T-helper 1 cell treated with Interleukin-12 subunit alpha and Interleukin-12 subunit beta and Interleukin-4 antibody, amounts not matched to agents 30 μg/mL and 1 μg/mL, for 36 hours (primary cell): ENCODE measurements around the gene SLC9A7.

ENCODE experiments used
- H3K27ac Mint-ChIP-seq: one replicate; pipeline ENCODE4 v1.8.0; 2021; ENCODE audit warnings: mild to moderate bottlenecking, mixed read lengths
- H3K27me3 Mint-ChIP-seq: one replicate; pipeline ENCODE4 v1.8.0; 2021; ENCODE audit warnings: low read depth, mixed read lengths
- H3K36me3 Mint-ChIP-seq: one replicate; pipeline ENCODE4 v1.8.0; 2021; ENCODE audit warnings: low read depth, mixed read lengths
- H3K4me1 Mint-ChIP-seq: one replicate; pipeline ENCODE4 v1.8.0; 2021; ENCODE audit warnings: low read depth, mixed read lengths
- H3K4me3 Mint-ChIP-seq: one replicate; pipeline ENCODE4 v1.8.0; 2021; ENCODE audit warnings: mild to moderate bottlenecking, moderate library complexity, mixed read lengths
- H3K9me3 Mint-ChIP-seq: one replicate; pipeline ENCODE4 v1.8.0; 2021; ENCODE audit warnings: mixed read lengths

Gene SLC9A7

DNA sequence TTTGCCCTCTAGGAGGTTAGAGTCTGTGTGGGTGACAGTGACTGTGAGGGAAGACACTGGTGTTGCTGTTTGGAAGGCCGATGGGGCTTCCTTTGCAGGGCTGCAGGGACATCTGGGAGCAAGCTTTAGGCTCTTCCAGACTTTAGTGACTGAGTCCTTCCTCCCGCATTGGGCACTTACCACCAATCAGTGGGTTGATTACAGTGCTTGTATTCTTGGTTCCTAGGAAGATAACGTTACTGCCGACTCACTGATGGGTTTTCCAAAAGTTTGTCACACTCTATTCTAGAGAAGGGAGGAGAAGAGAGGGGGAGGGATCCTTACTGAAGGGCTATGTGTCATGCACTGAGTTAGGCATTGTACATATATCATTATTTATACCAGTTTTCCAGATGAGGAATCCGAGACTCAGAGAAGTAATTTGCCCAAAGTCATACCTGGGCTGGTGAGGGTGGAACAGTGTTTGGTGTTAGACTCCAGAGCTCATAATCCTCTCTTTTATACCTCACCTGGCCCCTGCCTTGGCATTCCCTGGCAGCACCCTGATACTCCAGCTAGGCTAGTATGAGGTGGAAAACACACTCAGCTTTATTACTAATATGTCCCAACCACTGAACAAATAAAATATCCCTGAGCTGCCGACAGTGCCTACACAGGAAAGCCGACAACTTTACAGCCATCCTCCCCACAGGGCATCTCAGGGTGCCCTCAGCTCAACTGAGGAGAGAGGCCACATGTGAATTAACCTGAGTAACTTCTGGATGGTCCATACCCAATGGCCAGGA, 181.5 kb downstream of the SLC9A7 start:
- H3K27ac Mint-ChIP-seq, result no peak overlapping the region
- peaks cover 13% of the 10 kb centered on the region for H3K36me3 Mint-ChIP-seq

DNA sequence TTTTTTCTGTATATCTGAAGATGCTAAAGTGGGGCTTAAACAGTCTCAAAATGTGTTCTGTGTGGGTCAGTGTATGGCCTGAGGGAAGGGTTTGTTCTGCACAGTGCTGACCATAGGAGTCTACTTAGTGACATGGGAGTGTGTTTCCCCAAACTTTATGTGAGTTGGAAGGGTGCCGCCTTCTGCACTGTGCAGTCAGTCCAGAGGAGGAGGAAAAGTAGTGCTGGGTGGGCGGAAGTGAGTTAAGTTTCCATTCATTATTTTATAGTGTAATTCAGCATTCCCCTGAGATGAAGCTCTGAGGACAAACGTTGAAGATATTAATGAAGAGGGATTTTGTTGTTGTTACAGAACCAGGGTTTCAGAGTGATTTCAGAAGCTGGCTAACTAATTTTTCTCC, 182.5 kb downstream of the SLC9A7 start:
- H3K9me3 Mint-ChIP-seq, result no peaks in the 10 kb centered on the region
- peaks cover 38% of the 10 kb centered on the region for H3K4me1 Mint-ChIP-seq
- peaks cover 13% of the 10 kb centered on the region for H3K36me3 Mint-ChIP-seq
- H3K27ac Mint-ChIP-seq, result no peak overlapping the region
- H3K27me3 Mint-ChIP-seq, result no peaks in the 10 kb centered on the region
- peak overlapping the region; percentile 78 for H3K4me3 Mint-ChIP-seq

More for the DNA sequence above, 181.5 kb downstream of the SLC9A7 start:
- peak overlapping the region; percentile 61 for H3K4me3 Mint-ChIP-seq
- H3K27me3 Mint-ChIP-seq, result no peaks in the 10 kb centered on the region
- H3K9me3 Mint-ChIP-seq, result no peaks in the 10 kb centered on the region
- peaks cover 29% of the 10 kb centered on the region for H3K4me1 Mint-ChIP-seq

DNA sequence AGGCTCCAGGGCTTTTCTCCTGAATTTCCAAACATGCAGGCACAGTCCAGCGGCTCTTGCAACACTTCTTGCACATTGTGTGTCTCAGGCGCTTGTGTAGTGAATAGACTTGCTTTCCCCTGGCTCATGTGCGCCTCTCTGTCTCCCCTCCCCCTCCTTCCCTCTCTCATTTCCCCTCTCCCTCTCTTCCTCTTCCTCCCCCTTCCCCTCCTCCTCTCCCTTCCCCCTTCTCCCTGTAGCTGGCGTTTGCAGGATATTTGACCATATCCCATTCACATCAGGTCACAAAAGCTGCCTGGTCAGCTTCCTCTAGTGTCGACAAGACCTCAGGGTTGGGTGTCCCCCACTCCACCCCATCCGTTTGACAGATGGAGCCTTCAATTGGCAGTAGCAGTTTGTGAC, 182.9 kb downstream of the SLC9A7 start:
- Mint-ChIP-seq H3K27ac (no peak overlapping the region), H3K9me3 (no peaks in the 10 kb centered on the region), H3K27me3 (no peaks in the 10 kb centered on the region), H3K36me3 (peaks cover 13% of the 10 kb centered on the region), H3K4me1 (peaks cover 38% of the 10 kb centered on the region), H3K4me3 (peak overlapping the region; percentile 78)

DNA sequence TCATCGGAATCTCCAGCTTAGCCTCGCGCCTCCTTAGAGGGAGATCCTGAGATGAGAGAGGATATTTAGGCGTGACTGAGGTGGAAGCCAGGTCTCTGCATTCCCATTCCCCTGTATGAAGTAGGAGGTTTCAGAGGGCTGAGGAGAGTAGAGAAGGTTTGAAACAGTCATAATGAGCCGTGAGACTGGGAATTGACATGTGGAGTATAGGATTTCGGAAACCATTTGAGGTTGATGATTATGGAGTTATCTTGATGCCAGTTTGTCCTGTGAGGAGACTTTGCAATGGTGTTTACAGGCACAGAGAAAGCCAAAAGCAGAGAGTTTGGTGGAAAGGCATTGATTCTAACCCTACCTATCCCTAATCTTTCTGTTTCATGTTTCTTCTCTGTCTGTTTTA, 183.3 kb downstream of the SLC9A7 start:
- Mint-ChIP-seq H3K9me3 (no peaks in the 10 kb centered on the region), H3K4me3 (peak overlapping the region; percentile 78), H3K27ac (no peak overlapping the region), H3K4me1 (peaks cover 38% of the 10 kb centered on the region), H3K27me3 (no peaks in the 10 kb centered on the region), H3K36me3 (peaks cover 13% of the 10 kb centered on the region)

DNA sequence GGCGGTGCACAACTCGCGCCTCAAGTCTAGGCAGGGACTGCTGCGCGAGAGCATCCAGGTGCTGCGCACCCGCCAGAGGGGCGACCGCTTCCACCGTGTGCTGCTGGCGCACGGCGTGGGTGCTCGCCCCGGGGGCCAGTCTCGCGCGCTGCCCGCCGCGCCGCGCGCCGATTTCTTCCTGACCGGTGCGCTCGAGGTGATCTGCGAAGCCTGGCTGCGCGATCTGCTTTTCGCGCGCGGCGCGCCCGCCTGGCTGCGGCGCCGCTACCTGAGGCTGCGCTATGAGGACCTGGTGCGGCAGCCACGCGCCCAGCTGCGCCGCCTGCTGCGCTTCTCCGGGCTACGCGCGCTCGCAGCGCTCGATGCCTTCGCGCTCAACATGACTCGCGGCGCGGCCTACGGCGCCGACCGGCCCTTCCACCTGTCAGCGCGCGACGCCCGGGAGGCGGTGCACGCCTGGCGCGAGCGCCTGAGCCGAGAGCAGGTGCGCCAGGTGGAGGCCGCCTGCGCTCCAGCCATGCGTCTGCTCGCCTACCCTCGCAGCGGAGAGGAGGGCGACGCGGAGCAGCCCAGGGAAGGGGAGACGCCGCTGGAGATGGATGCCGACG, 184.0 kb downstream of the SLC9A7 start:
- Mint-ChIP-seq H3K27ac (peak overlapping the region; percentile 45), H3K36me3 (peaks cover 13% of the 10 kb centered on the region), H3K27me3 (no peaks in the 10 kb centered on the region), H3K4me3 (peak overlapping the region; percentile 71), H3K9me3 (no peaks in the 10 kb centered on the region), H3K4me1 (peaks cover 38% of the 10 kb centered on the region)

DNA sequence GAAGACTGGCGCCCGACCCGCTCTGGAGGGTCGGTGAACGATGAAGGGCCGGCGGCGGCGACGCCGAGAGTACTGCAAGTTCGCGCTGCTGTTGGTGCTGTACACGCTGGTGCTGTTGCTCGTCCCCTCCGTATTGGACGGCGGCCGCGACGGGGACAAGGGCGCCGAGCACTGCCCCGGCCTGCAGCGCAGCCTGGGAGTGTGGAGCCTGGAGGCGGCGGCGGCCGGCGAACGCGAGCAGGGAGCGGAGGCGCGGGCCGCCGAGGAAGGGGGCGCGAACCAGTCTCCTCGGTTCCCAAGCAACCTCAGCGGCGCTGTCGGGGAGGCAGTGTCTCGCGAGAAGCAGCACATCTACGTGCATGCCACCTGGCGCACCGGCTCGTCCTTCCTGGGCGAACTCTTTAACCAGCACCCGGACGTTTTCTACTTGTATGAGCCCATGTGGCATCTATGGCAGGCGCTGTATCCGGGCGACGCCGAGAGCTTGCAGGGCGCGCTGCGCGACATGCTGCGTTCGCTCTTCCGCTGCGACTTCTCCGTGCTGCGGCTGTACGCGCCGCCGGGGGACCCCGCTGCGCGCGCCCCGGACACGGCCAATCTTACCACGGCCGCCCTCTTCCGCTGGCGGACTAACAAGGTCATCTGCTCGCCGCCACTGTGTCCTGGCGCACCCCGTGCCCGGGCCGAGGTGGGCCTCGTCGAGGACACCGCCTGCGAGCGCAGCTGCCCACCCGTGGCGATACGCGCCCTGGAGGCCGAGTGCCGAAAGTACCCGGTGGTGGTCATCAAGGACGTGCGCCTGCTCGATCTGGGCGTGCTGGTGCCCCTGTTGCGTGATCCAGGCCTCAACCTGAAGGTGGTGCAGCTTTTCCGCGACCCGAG, 184.8 kb downstream of the SLC9A7 start:
- peaks cover 9% of the 10 kb centered on the region for H3K36me3 Mint-ChIP-seq
- no peaks in the 10 kb centered on the region for H3K27me3 Mint-ChIP-seq
- peak overlapping the region; percentile 71 for H3K4me3 Mint-ChIP-seq
- H3K4me1 Mint-ChIP-seq, result peaks cover 33% of the 10 kb centered on the region
- H3K27ac Mint-ChIP-seq, result peak overlapping the region; percentile 45
- no peaks in the 10 kb centered on the region for H3K9me3 Mint-ChIP-seq

DNA sequence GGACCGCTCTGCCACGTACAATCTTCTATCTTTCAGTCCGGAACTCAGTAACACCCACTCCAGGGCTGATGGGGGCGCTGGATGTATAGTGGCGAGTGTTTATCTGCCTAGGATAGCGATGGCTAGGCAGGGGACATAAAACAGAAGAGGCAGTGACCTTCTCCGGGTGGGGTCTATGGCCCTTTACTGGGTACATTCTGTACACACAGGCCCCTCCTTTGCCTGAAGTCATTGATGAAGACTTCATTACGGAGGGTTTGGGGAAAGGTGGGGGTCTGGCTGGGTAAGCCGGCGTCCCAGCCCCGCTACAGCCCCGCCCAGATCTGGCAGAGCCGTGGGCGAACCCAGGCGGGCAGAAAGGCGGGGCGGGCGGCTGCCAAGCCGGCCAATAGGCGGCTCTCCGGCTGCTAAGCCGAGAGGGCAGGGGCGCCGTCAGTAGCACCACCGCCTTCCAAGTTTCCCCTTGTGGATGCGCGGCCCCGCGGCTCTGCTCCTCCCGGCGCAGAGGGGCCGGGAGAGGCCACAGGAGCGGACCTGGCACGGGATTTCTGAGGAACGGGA, 185.5 kb downstream of the SLC9A7 start, which contains the start of gene CHST7:
TSS of gene CHST7 (plus strand) at position 435 of the 561 bp plus-strand sequence. CDS start 167 bp downstream, outside the sequence.
- Mint-ChIP-seq H3K4me1 (peaks cover 33% of the 10 kb centered on the region), H3K36me3 (peaks cover 9% of the 10 kb centered on the region), H3K9me3 (no peaks in the 10 kb centered on the region), H3K27ac (peak within 1 kb of the TSS; percentile 81), H3K4me3 (peak within 1 kb of the TSS; percentile 71), H3K27me3 (no peaks in the 10 kb centered on the region)

DNA sequence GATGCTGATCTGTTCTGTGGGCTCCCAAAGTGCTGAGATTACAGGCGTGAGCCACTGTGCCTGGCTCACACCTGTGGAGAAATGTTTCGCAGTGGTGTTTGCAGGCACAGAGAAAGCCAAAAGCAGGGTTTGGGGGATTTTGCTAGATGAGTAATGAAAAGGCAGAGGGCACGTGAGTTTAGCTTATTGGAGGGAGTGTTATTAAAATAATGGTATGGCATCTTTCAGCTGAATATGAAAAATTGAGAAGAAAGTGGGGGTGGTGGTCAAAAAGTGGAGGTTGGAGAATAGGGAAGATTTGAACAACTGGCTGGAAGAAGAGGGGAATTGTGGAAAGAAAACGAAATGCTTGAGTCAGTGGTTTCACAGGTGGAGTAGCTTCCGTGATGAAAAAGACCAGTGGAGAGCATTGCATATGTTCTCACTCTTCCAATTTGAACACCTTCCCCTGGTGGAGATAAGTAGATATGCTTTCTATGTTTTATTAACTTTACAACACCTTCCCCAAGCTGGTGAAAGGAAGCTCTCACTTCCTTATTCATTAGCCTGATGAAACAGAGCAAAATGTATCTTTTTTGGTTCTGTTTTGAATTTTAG, 186.5 kb downstream of the SLC9A7 start:
- Mint-ChIP-seq H3K4me3 (peak overlapping the region; percentile 71), H3K9me3 (no peaks in the 10 kb centered on the region), H3K36me3 (peaks cover 4% of the 10 kb centered on the region), H3K4me1 (peaks cover 29% of the 10 kb centered on the region), H3K27ac (peak overlapping the region; percentile 81), H3K27me3 (no peaks in the 10 kb centered on the region)

DNA sequence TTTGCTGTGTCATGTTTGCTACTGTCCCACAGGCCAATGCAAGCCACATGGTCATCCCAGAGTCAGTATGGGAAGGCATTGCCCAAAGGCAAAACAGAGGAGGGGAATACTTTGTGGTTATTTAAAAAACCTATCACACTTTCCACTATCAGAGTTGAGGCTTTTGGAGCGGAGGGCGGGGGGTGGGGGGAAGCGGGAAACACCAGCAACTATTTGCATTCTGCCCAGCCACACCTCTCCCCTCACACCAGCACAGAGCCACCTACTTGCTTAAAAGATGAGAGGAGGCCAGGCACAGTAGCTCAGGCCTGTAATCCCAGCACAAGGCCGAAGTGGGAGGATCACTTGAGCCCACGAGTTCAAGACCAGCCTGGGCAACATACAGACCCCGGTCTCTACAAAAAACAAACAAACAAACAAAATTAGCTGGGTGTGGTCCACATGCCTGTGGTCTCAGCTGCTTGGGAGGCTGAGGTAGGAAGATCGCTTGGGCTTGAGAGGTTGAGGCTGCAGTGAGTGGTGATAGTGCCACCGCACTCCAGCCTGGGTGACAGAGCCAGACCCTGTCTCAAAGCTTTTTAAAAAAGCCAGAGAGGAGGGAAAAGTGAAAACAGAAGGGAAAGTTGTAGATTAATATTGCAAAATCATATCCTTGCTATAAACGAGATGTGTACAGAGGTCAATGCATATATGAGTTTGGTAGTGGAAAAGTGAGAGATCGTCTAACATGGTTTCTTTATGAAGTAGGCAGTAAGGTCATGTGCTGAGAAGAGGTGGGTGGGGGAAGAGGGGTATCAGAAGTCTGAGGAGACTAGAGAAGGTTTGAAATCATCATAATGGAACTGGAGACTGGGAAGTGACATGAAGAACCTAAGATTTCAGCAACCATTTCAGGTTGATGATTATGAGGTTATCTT, 187.2 kb downstream of the SLC9A7 start:
- peaks cover 25% of the 10 kb centered on the region for H3K4me1 Mint-ChIP-seq
- H3K4me3 Mint-ChIP-seq, result peak overlapping the region; percentile 71
- H3K36me3 Mint-ChIP-seq, result peaks cover 4% of the 10 kb centered on the region
- no peaks in the 10 kb centered on the region for H3K27me3 Mint-ChIP-seq
- H3K27ac Mint-ChIP-seq, result peak overlapping the region; percentile 81
- no peaks in the 10 kb centered on the region for H3K9me3 Mint-ChIP-seq

DNA sequence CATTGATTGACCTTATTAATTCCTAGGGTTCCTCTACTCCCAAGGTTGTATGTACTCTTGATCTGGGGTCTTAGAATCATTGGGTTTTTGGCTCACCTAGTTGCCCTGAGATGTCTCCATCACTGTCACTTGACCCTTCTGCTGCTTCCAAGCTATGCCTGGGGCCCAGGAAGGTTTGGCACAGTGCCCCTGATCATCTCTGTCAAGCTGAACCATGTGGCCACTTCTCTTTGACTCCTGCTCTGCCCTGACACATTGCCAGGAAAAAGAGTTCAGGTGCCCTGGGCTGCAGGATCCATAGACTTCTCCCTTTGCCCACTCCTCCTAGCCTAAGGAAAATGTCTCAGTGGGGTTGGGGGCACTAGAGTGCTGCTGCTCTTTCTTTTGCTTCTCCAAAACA, 189.3 kb downstream of the SLC9A7 start:
- H3K4me3 Mint-ChIP-seq, result no peak overlapping the region
- H3K27ac Mint-ChIP-seq, result no peak overlapping the region
- no peaks in the 10 kb centered on the region for H3K27me3 Mint-ChIP-seq
- H3K4me1 Mint-ChIP-seq, result peaks cover 17% of the 10 kb centered on the region
- H3K9me3 Mint-ChIP-seq, result no peaks in the 10 kb centered on the region
- no peaks in the 10 kb centered on the region for H3K36me3 Mint-ChIP-seq

DNA sequence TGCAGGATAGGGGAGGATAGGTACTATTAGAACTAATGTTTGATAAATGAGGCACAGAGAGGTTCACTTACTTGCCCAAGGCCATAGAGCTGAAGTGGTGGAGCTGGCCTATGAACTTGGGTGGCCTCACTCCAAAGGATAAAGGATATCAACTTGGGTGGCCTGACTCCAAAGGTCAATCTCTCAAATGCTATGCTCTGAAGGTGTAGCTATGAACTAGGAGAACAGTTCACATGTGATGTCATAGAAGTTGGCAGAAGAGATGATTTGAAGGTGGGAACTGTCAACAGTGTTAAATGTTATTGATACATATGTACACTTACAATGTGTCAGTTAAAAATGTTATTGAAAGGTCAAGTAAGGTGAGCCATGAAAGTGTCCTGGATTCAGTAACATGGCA, 191.5 kb downstream of the SLC9A7 start:
- no peak overlapping the region for H3K27ac Mint-ChIP-seq
- peaks cover 13% of the 10 kb centered on the region for H3K4me1 Mint-ChIP-seq
- no peaks in the 10 kb centered on the region for H3K27me3 Mint-ChIP-seq
- H3K36me3 Mint-ChIP-seq, result no peaks in the 10 kb centered on the region
- no peaks in the 10 kb centered on the region for H3K9me3 Mint-ChIP-seq
- no peak overlapping the region for H3K4me3 Mint-ChIP-seq

DNA sequence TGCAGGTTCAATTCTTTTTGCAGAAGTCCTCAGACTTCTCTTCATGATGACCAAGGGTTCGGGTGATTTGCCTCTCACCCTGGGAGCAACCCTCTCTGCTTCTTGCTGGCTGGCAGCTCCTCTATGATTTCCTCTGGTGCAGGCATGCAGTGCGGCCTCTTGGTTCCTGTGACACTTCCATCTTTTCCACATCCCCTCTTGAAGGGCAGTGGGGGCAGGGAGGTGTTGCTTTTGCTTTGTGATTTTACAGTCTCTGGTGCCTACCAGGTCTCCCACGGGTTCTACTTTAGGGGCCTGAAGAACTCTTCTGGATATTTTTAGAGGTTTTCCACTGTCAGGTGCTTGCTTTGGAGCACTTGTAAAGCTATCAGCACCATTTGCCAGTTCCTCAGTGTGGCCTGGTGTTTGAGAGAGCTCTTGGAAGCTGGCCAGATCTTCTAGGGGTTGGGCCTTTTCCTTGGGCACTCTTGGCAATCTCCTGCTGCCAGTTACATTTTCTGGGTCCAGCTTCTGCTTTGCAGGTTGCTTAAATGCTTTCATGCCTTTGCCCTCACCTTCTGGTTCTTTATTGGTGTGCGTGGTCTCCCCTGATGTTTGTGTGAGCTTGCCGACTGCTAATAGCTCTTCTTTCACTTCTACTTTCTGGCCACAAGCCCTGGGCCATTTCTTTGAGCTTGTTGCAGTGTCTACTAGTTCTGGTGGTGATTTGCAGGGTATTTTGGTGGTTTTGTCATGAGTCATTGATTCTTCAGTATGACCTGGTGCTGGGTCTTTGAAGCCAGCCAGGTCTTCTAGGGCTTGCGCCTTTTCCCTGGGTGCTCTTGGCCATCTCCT, 196.9 kb downstream of the SLC9A7 start:
- peaks cover under 1% of the 10 kb centered on the region for H3K36me3 Mint-ChIP-seq
- peak overlapping the region; percentile 42 for H3K4me3 Mint-ChIP-seq
- H3K9me3 Mint-ChIP-seq, result no peaks in the 10 kb centered on the region
- H3K27me3 Mint-ChIP-seq, result no peaks in the 10 kb centered on the region
- peaks cover 16% of the 10 kb centered on the region for H3K4me1 Mint-ChIP-seq
- H3K27ac Mint-ChIP-seq, result no peak overlapping the region
